GM18909 (cell line): ENCODE results near the gene MS4A4A.

Experiments used
- ATAC-seq: cut with Tn5 transposase; IDR thresholded peaks from one replicate; pipeline ENCODE4 v1.9.1; 2021; ENCODE audit warnings: mild to moderate bottlenecking; ENCODE audit not compliant: unreplicated experiment, poor library complexity

Gene MS4A4A

GRCh38 chr11:60345489-60345888 is 65.0 kb downstream of the MS4A4A start:
- no peak for ATAC-seq

GRCh38 chr11:60347084-60347797 is 66.8 kb downstream of the MS4A4A start:
- ATAC-seq = no peak

GRCh38 chr11:60348116-60348515 is 67.7 kb downstream of the MS4A4A start:
- no peak for ATAC-seq

GRCh38 chr11:60349990-60350389 is 69.5 kb downstream of the MS4A4A start:
- ATAC-seq = no peak

GRCh38 chr11:60357771-60358170 is 77.3 kb downstream of the MS4A4A start:
- no peak for ATAC-seq
